PC-3 (cell line): ENCODE results near the gene PGBD5. TPM values are rescaled to one million over a fixed set of nuclear protein-coding genes. Genes with fewer than 3 reads are reported as not detected.

Experiments
- ATAC-seq: fragments of 200-7000 bp; cut with Tn5 transposase; 2 replicates; pipeline ENCODE4 v1.9.1; 2020; ENCODE audit warnings: mild to moderate bottlenecking, moderate library complexity
- BruUV-seq: library from RNA; stranded (reverse); fragments of 400-500 nt; replicated peaks from 2 replicates; lab custom pipeline; 2021; lab: Mats Ljungman, UMichigan
- CTCF ChIA-PET: fragments of 300-600 bp; sonication (Branson Sonifier 250); formaldehyde crosslinking; loops from one replicate; lab custom pipeline; 2022; ENCODE audit warnings: antibody characterized with exemption; lab: Charles Lee
- POLR2A ChIA-PET: fragments of 300-600 bp; sonication (Branson Sonifier 250); formaldehyde crosslinking; loops from one replicate; lab custom pipeline; 2022; ENCODE audit warnings: antibody characterized with exemption; ENCODE audit not compliant: unreplicated experiment; lab: Charles Lee
- DNase-seq: peaks from one replicate; pipeline ENCODE4 v3.0.0-alpha.2; 2015
- H2AFZ ChIP-seq: fragments of 300-600 bp; sonication (generic); 2 replicates; pipeline ENCODE4 v1.6.0; 2016; ENCODE audit warnings: antibody characterized with exemption, low read length
- H3F3A ChIP-seq: fragments of 300-600 bp; sonication (generic); one replicate; pipeline ENCODE4 v1.6.0; 2017; ENCODE audit warnings: antibody characterized with exemption, low read length, control low read depth, mild to moderate bottlenecking; ENCODE audit not compliant: unreplicated experiment
- H3K27ac ChIP-seq: fragments of 300-600 bp; sonication (generic); 2 replicates; pipeline ENCODE4 v1.5.1; 2016; ENCODE audit warnings: mild to moderate bottlenecking, low read length
- H3K27me3 ChIP-seq: fragments of 300-600 bp; sonication (generic); 2 replicates; pipeline ENCODE4 v1.6.1; 2016; ENCODE audit warnings: low read length, mixed read lengths
- H3K36me3 ChIP-seq: fragments of 300-600 bp; sonication (generic); 2 replicates; pipeline ENCODE4 v1.6.1; 2016; ENCODE audit warnings: low read depth, mixed run types, low read length, mixed read lengths
- H3K4me1 ChIP-seq: fragments of 300-600 bp; sonication (generic); 2 replicates; pipeline ENCODE4 v1.5.1; 2016; ENCODE audit warnings: low read length; ENCODE audit not compliant: insufficient read depth
- H3K4me2 ChIP-seq: fragments of 300-600 bp; sonication (generic); 2 replicates; pipeline ENCODE4 v1.6.0; 2016; ENCODE audit warnings: low read length
- H3K4me3 ChIP-seq: fragments of 300-600 bp; sonication (generic); 2 replicates; pipeline ENCODE4 v1.5.1; 2016; ENCODE audit warnings: mild to moderate bottlenecking, low read length, mixed read lengths
- H3K79me2 ChIP-seq: fragments of 300-600 bp; sonication (generic); 2 replicates; pipeline ENCODE4 v1.6.1; 2017; ENCODE audit warnings: low read length, mixed read lengths
- H3K9ac ChIP-seq: fragments of 300-600 bp; sonication (generic); 2 replicates; pipeline ENCODE4 v1.6.0; 2016; ENCODE audit warnings: mild to moderate bottlenecking, low read length
- H3K9me2 ChIP-seq: fragments of 300-600 bp; sonication (generic); replicated peaks from 2 replicates; pipeline ENCODE4 v1.6.1; 2016; ENCODE audit warnings: mixed run types, low read length, mixed read lengths
- H3K9me3 ChIP-seq: fragments of 300-600 bp; sonication (generic); 2 replicates; pipeline ENCODE4 v1.6.1; 2016; ENCODE audit warnings: low read length, mixed read lengths
- H4K20me1 ChIP-seq: fragments of 300-600 bp; sonication (generic); 2 replicates; pipeline ENCODE4 v1.6.1; 2016; ENCODE audit warnings: low read length, mixed read lengths
- EZH2 ChIP-seq: fragments of 300-600 bp; sonication (generic); IDR thresholded peaks from one replicate; pipeline ENCODE4 v1.6.1; 2017; ENCODE audit warnings: antibody characterized with exemption, mild to moderate bottlenecking, low read length; ENCODE audit not compliant: unreplicated experiment
- EZH2phosphoT487 ChIP-seq: fragments of 300-600 bp; sonication (generic); IDR thresholded peaks from 2 replicates; pipeline ENCODE4 v1.6.1; 2018; ENCODE audit warnings: mild to moderate bottlenecking, antibody characterized with exemption, low read length, borderline replicate concordance
- intact Hi-C: fragments of 100-400 bp; cut with micrococcal nuclease; formaldehyde crosslinking; loops from 2 replicates; pipeline ENCODE4 v1.9.0; 2023
- total RNA-seq: library from RNA; depleted of rRNA; stranded (reverse); fragments of >200 nt; gene quantifications from 2 replicates; pipeline ENCODE4 v1.2.3, GENCODE V29; 2014
- TF ChIP-seq, protein P1 (sequence below): fragments of 300-600 bp; sonication (generic); conservative IDR thresholded peaks from 2 replicates; pipeline ENCODE4 v1.5.1; 2017; ENCODE audit warnings: antibody characterized with exemption, low read depth, mild to moderate bottlenecking, low read length

PGBD5 gene
- total RNA-seq, 1 experiment from 2014 or later: under 0.01 TPM

- Histone ChIP-seq H3F3A (no peaks in the 10 kb centered on the region), H3K27ac (no peak overlapping the region), H2AFZ (no peak overlapping the region), H3K4me2 (no peak overlapping the region), H4K20me1 (no peaks in the 10 kb centered on the region), H3K4me1 (peaks cover 2% of the 10 kb centered on the region), H3K4me3 (no peak overlapping the region), H3K9me3 (no peaks in the 10 kb centered on the region), H3K79me2 (no peaks in the 10 kb centered on the region), H3K9me2 (no peaks in the 10 kb centered on the region), H3K9ac (no peak overlapping the region), H3K36me3 (no peaks in the 10 kb centered on the region), H3K27me3 (peaks cover 58% of the 10 kb centered on the region)
- ATAC-seq: no peak
- TF ChIP-seq, protein P1, sequence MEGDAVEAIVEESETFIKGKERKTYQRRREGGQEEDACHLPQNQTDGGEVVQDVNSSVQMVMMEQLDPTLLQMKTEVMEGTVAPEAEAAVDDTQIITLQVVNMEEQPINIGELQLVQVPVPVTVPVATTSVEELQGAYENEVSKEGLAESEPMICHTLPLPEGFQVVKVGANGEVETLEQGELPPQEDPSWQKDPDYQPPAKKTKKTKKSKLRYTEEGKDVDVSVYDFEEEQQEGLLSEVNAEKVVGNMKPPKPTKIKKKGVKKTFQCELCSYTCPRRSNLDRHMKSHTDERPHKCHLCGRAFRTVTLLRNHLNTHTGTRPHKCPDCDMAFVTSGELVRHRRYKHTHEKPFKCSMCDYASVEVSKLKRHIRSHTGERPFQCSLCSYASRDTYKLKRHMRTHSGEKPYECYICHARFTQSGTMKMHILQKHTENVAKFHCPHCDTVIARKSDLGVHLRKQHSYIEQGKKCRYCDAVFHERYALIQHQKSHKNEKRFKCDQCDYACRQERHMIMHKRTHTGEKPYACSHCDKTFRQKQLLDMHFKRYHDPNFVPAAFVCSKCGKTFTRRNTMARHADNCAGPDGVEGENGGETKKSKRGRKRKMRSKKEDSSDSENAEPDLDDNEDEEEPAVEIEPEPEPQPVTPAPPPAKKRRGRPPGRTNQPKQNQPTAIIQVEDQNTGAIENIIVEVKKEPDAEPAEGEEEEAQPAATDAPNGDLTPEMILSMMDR: no peak
- TF ChIP-seq EZH2phosphoT487: no peak
- no peak for TF ChIP-seq EZH2
- CTCF ChIA-PET: no interaction called here
- DNase-seq: no peak
- no TSS peak for BruUV-seq
- POLR2A ChIA-PET: no interaction called here
- intact Hi-C loops: no loop called here
Observed at GRCh38 chr1:230322421-230322756, 103.7 kb downstream of the PGBD5 start.

- Histone ChIP-seq H3F3A (no peaks in the 10 kb centered on the region), H3K9me3 (no peaks in the 10 kb centered on the region), H3K36me3 (no peaks in the 10 kb centered on the region), H3K4me2 (no peak overlapping the region), H3K4me3 (no peak overlapping the region), H3K27ac (no peak overlapping the region), H3K79me2 (no peaks in the 10 kb centered on the region), H3K9me2 (no peaks in the 10 kb centered on the region), H3K27me3 (peaks cover 63% of the 10 kb centered on the region), H3K4me1 (no peaks in the 10 kb centered on the region), H3K9ac (no peak overlapping the region), H2AFZ (no peak overlapping the region), H4K20me1 (no peaks in the 10 kb centered on the region)
- ChIA-PET CTCF (no interaction called here), POLR2A (no interaction called here)
- intact Hi-C loops: no loop called here
- DNase-seq: no peak
- TF ChIP-seq, protein P1: no peak
- TF ChIP-seq EZH2: no peak
- TF ChIP-seq EZH2phosphoT487: no peak
- ATAC-seq: no peak
- no TSS peak for BruUV-seq
Observed at GRCh38 chr1:230321741-230322420, 104.3 kb downstream of the PGBD5 start.

- H3K4me2 ChIP-seq: no peak overlapping the region
- CTCF ChIA-PET: no interaction called here
- no peak overlapping the region for H2AFZ ChIP-seq
- H3K4me3 ChIP-seq: no peak overlapping the region
- intact Hi-C loops: no loop called here
- BruUV-seq: no TSS peak
- H3K9me3 ChIP-seq: no peaks in the 10 kb centered on the region
- H3K79me2 ChIP-seq: no peaks in the 10 kb centered on the region
- H3K27me3 ChIP-seq: peaks cover 65% of the 10 kb centered on the region
- no peaks in the 10 kb centered on the region for H3K36me3 ChIP-seq
- H4K20me1 ChIP-seq: no peaks in the 10 kb centered on the region
- no peaks in the 10 kb centered on the region for H3K9me2 ChIP-seq
- no peak overlapping the region for H3K9ac ChIP-seq
- H3K4me1 ChIP-seq: no peaks in the 10 kb centered on the region
- POLR2A ChIA-PET: no interaction called here
- no peaks in the 10 kb centered on the region for H3F3A ChIP-seq
- DNase-seq (no peak), ATAC-seq (no peak)
- TF ChIP-seq, protein P1: no peak
- no peak for TF ChIP-seq EZH2
- H3K27ac ChIP-seq: no peak overlapping the region
Observed at GRCh38 chr1:230321341-230321740, 104.8 kb downstream of the PGBD5 start.
